Heart right ventricle (tissue), 16 donors: ENCODE measurements around the gene CA14. TPM values are rescaled to one million over a fixed set of nuclear protein-coding genes. Genes with fewer than 3 reads are reported as not detected.

Source experiments
- ATAC-seq, 8 donors: fragments of 200-7000 bp; cut with Tn5 transposase; one replicate each; pipeline ENCODE4 v1.9.1; 2020; ENCODE audit warnings: mild to moderate bottlenecking in 8 of 8, moderate library complexity in 8 of 8, moderate number of reproducible peaks in 1 of 8
- DNase-seq, 2 donors: peaks; one replicate each; pipeline ENCODE4 v3.0.0-alpha.2; 2020
- H3K27ac ChIP-seq, 10 donors: fragments of 200-600 bp; sonication (generic) in 2 of 10; one replicate each; pipeline versions ENCODE4 v1.5.0 to v1.8.0; 2020 to 2022; ENCODE audit warnings: mild to moderate bottlenecking in 3 of 10
- H3K27me3 ChIP-seq, 7 donors: fragments of 200-600 bp; one replicate each; pipeline ENCODE4 v1.8.0; 2021 to 2022; ENCODE audit warnings: mild to moderate bottlenecking in 2 of 7
- H3K36me3 ChIP-seq, 9 donors: fragments of 200-600 bp; sonication (generic) in 1 of 9; one replicate each; pipeline versions ENCODE4 v1.5.0 to v1.8.0; 2020 to 2022; ENCODE audit warnings: mild to moderate bottlenecking in 2 of 9
- H3K4me1 ChIP-seq, 9 donors: fragments of 200-600 bp; sonication (generic) in 1 of 9; one replicate each; pipeline versions ENCODE4 v1.5.0 to v1.8.0; 2020 to 2022; ENCODE audit warnings: mild to moderate bottlenecking in 4 of 9
- H3K4me3 ChIP-seq, 10 donors: fragments of 200-600 bp; sonication (generic) in 2 of 10; one replicate each; pipeline versions ENCODE4 v1.5.0 to v1.8.0; 2020 to 2022; ENCODE audit warnings: mild to moderate bottlenecking in 7 of 10, moderate library complexity in 2 of 10
- H3K9me3 ChIP-seq, 11 donors: fragments of 200-600 bp in 10 of 11; sonication (generic) in 2 of 11; one replicate each; pipeline versions ENCODE4 v1.5.0 to v1.8.0; 2013 to 2022; ENCODE audit warnings: mild to moderate bottlenecking in 2 of 11, control low read depth in 1 of 11, moderate library complexity in 1 of 11
- CTCF ChIP-seq, 9 donors: fragments of 200-600 bp; sonication (generic) in 2 of 9; IDR thresholded peaks; one replicate each; pipeline versions ENCODE4 v1.5.0 to v1.8.0; 2021 to 2022; ENCODE audit warnings: antibody characterized with exemption in 9 of 9, mild to moderate bottlenecking in 5 of 9, moderate library complexity in 1 of 9
- WGBS, 2 donors: extraction: QIAGEN DNeasy Blood & Tissue Kit; methylation state at CpG; one replicate each; pipeline ENCODE4 v1.1.7; 2013; ENCODE audit warnings: inconsistent platforms in 1 of 2; 5-methylcytosine and 5-hydroxymethylcytosine counted together
- intact Hi-C, 10 donors: fragments of 100-400 bp; cut with DNase I; formaldehyde crosslinking; loops; one replicate each; pipeline versions ENCODE4 v1.11.1 to v1.14.2; 2022
- polyA plus RNA-seq, 2 donors: library from polyadenylated mRNA; stranded (reverse); fragments of 200-250 nt; gene quantifications; one replicate each; pipeline ENCODE4 v1.2.3, GENCODE V29; 2013
- total RNA-seq, 10 donors: library from RNA; stranded (reverse); fragmentation: NEBNext Ultra II Directional in 3 of 10; extraction: Animal tissue kit (Norgen Biotek cat#: 25700) in 3 of 10; gene quantifications; one replicate each; pipeline versions ENCODE4 v1.2.1 to v1.2.4, GENCODE V29; 2021 to 2023
- donor health status: Arrhythmogenic right ventricular cardiomyopathy.
- donor health status: ischemic (EF 13 %, LVEDD 7.1; RV severe dilation, severe dysfunction).
- donor health status: healthy with polysubstance abuse.
- donor health status: DM: no; HTN: yes; CAD: no.
- donor health status: DM: no; HTN: no; CAD: no.
- donor health status: ischemic (EF 25% LVEDD 6.9; RV normal size, moderate dysfunction).
- donor health status: ischemic (EF 25% LVEDD 5.7; RV mildly dilated, moderate dysfunction).
- donor health status: healthy.
- donor health status: DM: yes; HTN: yes; CAD: no.
- donor health status: Ischemic cardiomyopathy.
- donor health status: ischemic (EF 35%, LVEDD 5.7; RV mildly dilated, moderate dysfunction).
- donor health status: nonischemic (EF 11% LVEDD 7.7; RV severe dilation, severe dysfunction).
- donor health status: DM: yes; HTN: yes; CAD: no.
- donor health status: PGD.
- donor health status: ischemic (EF 29% LVEDD 5.4; RV normal size, mild dysfunction).
- donor health status: nonischemic (EF 23%, LVEDD 6.1; RV moderate dilation, normal function).

CA14 gene
- total and polyA plus RNA-seq, 12 donors = 0.48 to 18.5 (median 3.4) TPM

GRCh38 chr1:150280138-150280707, 22.6 kb downstream of the CA14 start:
- no peaks in the 10 kb centered on the region for H3K9me3 ChIP-seq
- intact Hi-C loops = loop anchor here in 2 of 10 donors (2.0 to 10.0 kb wide), 2 partner anchors 23 to 265 kb away; partner anchors contain the start of genes ADAMTSL4 (in 1 of the 2) and CA14 (in 1 of the 2)
- TF ChIP-seq CTCF (IDR thresholded peaks at IDR 0.05) = no peak
- DNase-seq (no peak), ATAC-seq (no peak)
- 78 to 84% methylated on average over 6 of the region's 6 CpGs for WGBS, 2 donors
- H3K36me3 ChIP-seq = peaks cover 0 to 74% (median 11%) of the 10 kb centered on the region in 9 donors
- H3K27ac ChIP-seq = peak overlapping the region in 6 of 10 donors; percentile 84 to 93 (median 92)
- peaks cover 0 to 32% (median 24%) of the 10 kb centered on the region in 9 donors for H3K4me1 ChIP-seq
- H3K4me3 ChIP-seq = no peak overlapping the region
- peaks cover 0 to 11% (median 0%) of the 10 kb centered on the region in 7 donors for H3K27me3 ChIP-seq

GRCh38 chr1:150281221-150281757, 23.7 kb downstream of the CA14 start:
- Histone ChIP-seq H3K27me3 (peaks cover 0 to 11% (median 0%) of the 10 kb centered on the region in 7 donors), H3K27ac (peak overlapping the region; percentile 83 to 93 (median 91)), H3K36me3 (peaks cover 0 to 74% (median 11%) of the 10 kb centered on the region in 9 donors), H3K9me3 (no peaks in the 10 kb centered on the region), H3K4me3 (peak overlapping the region; percentile 35 to 76 (median 59)), H3K4me1 (peaks cover 0 to 32% (median 24%) of the 10 kb centered on the region in 9 donors)
- ATAC-seq = peak; percentile 46 to 86 (median 75)
- peak; percentile 39 to 89 (median 78) for TF ChIP-seq CTCF (IDR thresholded peaks at IDR 0.05)
- intact Hi-C loops = loop anchor here in 7 of 10 donors (1.0 to 10.0 kb wide), 5 partner anchors 24 to 264 kb away; partner anchors contain the start of genes CA14 (in 2 of the 7) and ADAMTSL4 (in 1 of the 7)
- DNase-seq = peak; percentile 68 to 81
- 3 to 6% methylated on average over 15 of the region's 15 CpGs for WGBS, 2 donors

- Histone ChIP-seq H3K4me1 (peaks cover 0 to 32% (median 24%) of the 10 kb centered on the region in 9 donors), H3K4me3 (peak within 1 kb of the TSS; percentile 35 to 76 (median 59)), H3K9me3 (no peaks in the 10 kb centered on the region), H3K27me3 (peaks cover 0 to 11% (median 0%) of the 10 kb centered on the region in 7 donors), H3K27ac (peak within 1 kb of the TSS; percentile 83 to 93 (median 91)), H3K36me3 (peaks cover 0 to 74% (median 18%) of the 10 kb centered on the region in 9 donors)
- intact Hi-C loops = loop anchor here in 7 of 10 donors (1.0 to 10.0 kb wide), 5 partner anchors 25 to 263 kb away; partner anchors contain the start of genes CA14 (in 2 of the 7) and ADAMTSL4 (in 1 of the 7)
- DNase-seq = peak; percentile 85 to 96
- peak; percentile 94 to 97 (median 96) for ATAC-seq
- no peak for TF ChIP-seq CTCF (IDR thresholded peaks at IDR 0.05)
- 1% methylated on average over 46 of the region's 46 CpGs for WGBS, 2 donors
Observed at GRCh38 chr1:150281758-150282557, 24.4 kb downstream of the CA14 start, which contains the start of gene CIART. TSS of gene CIART (plus strand) at chr1:150282554. CDS start at chr1:150283268, 714 bp downstream.
